Small intestine (tissue), 7 donors: Measurements from ENCODE around the gene PRKCA. TPM values are rescaled to one million over a fixed set of nuclear protein-coding genes. Genes with fewer than 3 reads are reported as not detected.
A peak's percentile ranks its signal among the peaks of the same experiment; 100 is the strongest.

Source experiments
- DNase-seq, 2 donors: peaks; one replicate each; pipeline versions ENCODE4 v3.0.0 to v3.0.0-alpha.2; 2013
- FAIRE-seq: peaks from 2 replicates; lab custom pipeline; 2012; peaks lifted over from hg19 to GRCh38; lab: Jason Lieb, UNC
- H3K27ac ChIP-seq, 3 donors: one replicate each; pipeline ENCODE4 v1.5.1; 2013; ENCODE audit warnings: low read length in 2 of 3, mild to moderate bottlenecking in 2 of 3, control low read depth in 1 of 3, inconsistent platforms in 1 of 3, low read depth in 1 of 3, moderate library complexity in 1 of 3
- H3K27me3 ChIP-seq, 3 donors: one replicate each; pipeline ENCODE4 v1.6.1; 2013; ENCODE audit warnings: low read length in 3 of 3, inconsistent platforms in 1 of 3; ENCODE audit not compliant: control insufficient read depth in 3 of 3, insufficient read depth in 3 of 3
- H3K36me3 ChIP-seq, 3 donors: one replicate each; pipeline ENCODE4 v1.6.1; 2013; ENCODE audit warnings: low read length in 3 of 3, inconsistent platforms in 1 of 3, low read depth in 1 of 3, mild to moderate bottlenecking in 1 of 3, moderate library complexity in 1 of 3; ENCODE audit not compliant: control insufficient read depth in 3 of 3, insufficient read depth in 2 of 3
- H3K4me1 ChIP-seq, 3 donors: one replicate each; pipeline ENCODE4 v1.6.1; 2013; ENCODE audit warnings: low read length in 2 of 3, inconsistent platforms in 1 of 3, low read depth in 1 of 3, mild to moderate bottlenecking in 1 of 3, moderate library complexity in 1 of 3; ENCODE audit not compliant: control insufficient read depth in 3 of 3, insufficient read depth in 2 of 3
- H3K4me3 ChIP-seq, 3 donors: one replicate each; pipeline ENCODE4 v1.5.1; 2013; ENCODE audit warnings: low read length in 3 of 3, control low read depth in 1 of 3, inconsistent platforms in 1 of 3, low read depth in 1 of 3, mild to moderate bottlenecking in 1 of 3, moderate library complexity in 1 of 3
- H3K9me3 ChIP-seq, 2 donors: one replicate each; pipeline ENCODE4 v1.6.1; 2013; ENCODE audit warnings: low read depth in 1 of 2, low read length in 1 of 2; ENCODE audit not compliant: control insufficient read depth in 2 of 2, insufficient read depth in 1 of 2
- WGBS, 3 donors: extraction: QIAGEN DNeasy Blood & Tissue Kit; methylation state at CpG; one replicate each; pipeline ENCODE4 v1.1.7; 2013; 5-methylcytosine and 5-hydroxymethylcytosine counted together
- polyA plus RNA-seq, 4 donors: library from polyadenylated mRNA; stranded (reverse) in 3 of 4; unstranded in 1 of 4; fragments of 200-250 nt in 3 of 4; fragments of 120-200 nt in 1 of 4; gene quantifications; one replicate each; pipeline versions ENCODE4 v1.2.1 to v1.2.3, GENCODE V29; 2013
- donor health status: healthy with polysubstance abuse.
- donor health status: control.
- donor health status: control.
- donor health status: Bipolar disorder and iron deficiency.
- donor health status: healthy.

PRKCA gene
- polyA plus RNA-seq, 4 donors, result 11.3 to 26.6 (median 22.9) TPM

- WGBS, 3 donors, result 89 to 94% (median 92%) methylated on average over 2 of the region's 2 CpGs
- peaks cover 0 to 4% (median 0%) of the 10 kb centered on the region in 3 donors for H3K4me1 ChIP-seq
- no peak overlapping the region for H3K27ac ChIP-seq
- no peaks in the 10 kb centered on the region for H3K36me3 ChIP-seq
- H3K4me3 ChIP-seq, result no peak overlapping the region
- DNase-seq (no peak), FAIRE-seq (no peak)
- H3K9me3 ChIP-seq, result no peaks in the 10 kb centered on the region
- no peaks in the 10 kb centered on the region for H3K27me3 ChIP-seq
Measured at GRCh38 chr17:66569572-66569971, 267.2 kb downstream of the PRKCA start.

- H3K27ac ChIP-seq, result no peak overlapping the region
- FAIRE-seq (no peak), DNase-seq (no peak)
- H3K9me3 ChIP-seq, result no peaks in the 10 kb centered on the region
- H3K27me3 ChIP-seq, result no peaks in the 10 kb centered on the region
- 76 to 86% (median 81%) methylated on average over 9 of the region's 9 CpGs for WGBS, 3 donors
- H3K36me3 ChIP-seq, result no peaks in the 10 kb centered on the region
- peaks cover 0 to 4% (median 0%) of the 10 kb centered on the region in 3 donors for H3K4me1 ChIP-seq
- no peak overlapping the region for H3K4me3 ChIP-seq
Measured at GRCh38 chr17:66570447-66571195, 268.2 kb downstream of the PRKCA start.

- WGBS, 3 donors, result 94 to 96% (median 96%) methylated on average over 8 of the region's 8 CpGs
- H3K27ac ChIP-seq, result no peak overlapping the region
- no peaks in the 10 kb centered on the region for H3K36me3 ChIP-seq
- no peaks in the 10 kb centered on the region for H3K27me3 ChIP-seq
- DNase-seq, result no peak
- H3K4me3 ChIP-seq, result no peak overlapping the region
- H3K9me3 ChIP-seq, result no peaks in the 10 kb centered on the region
- H3K4me1 ChIP-seq, result peaks cover 0 to 4% (median 0%) of the 10 kb centered on the region in 3 donors
- no peak for FAIRE-seq
Measured at GRCh38 chr17:66571745-66572144, 269.3 kb downstream of the PRKCA start.

- Histone ChIP-seq H3K4me1 (no peaks in the 10 kb centered on the region), H3K4me3 (no peak overlapping the region), H3K9me3 (no peaks in the 10 kb centered on the region), H3K27ac (no peak overlapping the region), H3K36me3 (peaks cover 0 to 3% (median 0%) of the 10 kb centered on the region in 3 donors), H3K27me3 (no peaks in the 10 kb centered on the region)
- DNase-seq (no peak), FAIRE-seq (no peak)
- WGBS, 3 donors, result 66 to 79% (median 76%) methylated on average over 4 of the region's 4 CpGs
Measured at GRCh38 chr17:66573078-66573477, 270.7 kb downstream of the PRKCA start.

- Histone ChIP-seq H3K4me1 (no peaks in the 10 kb centered on the region), H3K27me3 (no peaks in the 10 kb centered on the region), H3K9me3 (no peaks in the 10 kb centered on the region), H3K27ac (no peak overlapping the region), H3K36me3 (peaks cover 0 to 11% (median 0%) of the 10 kb centered on the region in 3 donors), H3K4me3 (no peak overlapping the region)
- no peak for DNase-seq
- WGBS, 3 donors, result 80 to 86% (median 84%) methylated on average over 4 of the region's 4 CpGs
- no peak for FAIRE-seq
Measured at GRCh38 chr17:66574123-66574522, 271.7 kb downstream of the PRKCA start.

GRCh38 chr17:66576473-66576872, 274.1 kb downstream of the PRKCA start:
- 78 to 88% (median 84%) methylated on average over 6 of the region's 6 CpGs for WGBS, 3 donors
- Histone ChIP-seq H3K27me3 (no peaks in the 10 kb centered on the region), H3K36me3 (peaks cover 0 to 14% (median 0%) of the 10 kb centered on the region in 3 donors), H3K9me3 (no peaks in the 10 kb centered on the region), H3K4me1 (no peaks in the 10 kb centered on the region), H3K4me3 (no peak overlapping the region), H3K27ac (no peak overlapping the region)
- FAIRE-seq (no peak), DNase-seq (no peak)

- H3K4me3 ChIP-seq, result no peak overlapping the region
- WGBS, 3 donors, result 86 to 98% (median 96%) methylated on average over 8 of the region's 8 CpGs
- H3K4me1 ChIP-seq, result no peaks in the 10 kb centered on the region
- H3K27me3 ChIP-seq, result no peaks in the 10 kb centered on the region
- peaks cover 0 to 14% (median 0%) of the 10 kb centered on the region in 3 donors for H3K36me3 ChIP-seq
- no peak overlapping the region for H3K27ac ChIP-seq
- peaks cover 0 to 3% of the 10 kb centered on the region in 2 donors for H3K9me3 ChIP-seq
- no peak for FAIRE-seq
- DNase-seq, result no peak
Measured at GRCh38 chr17:66577041-66577440, 274.6 kb downstream of the PRKCA start.

- no peak overlapping the region for H3K4me3 ChIP-seq
- WGBS, 3 donors, result 83 to 84% (median 84%) methylated on average over 22 of the region's 22 CpGs
- H3K9me3 ChIP-seq, result peaks cover 0 to 8% of the 10 kb centered on the region in 2 donors
- DNase-seq (no peak), FAIRE-seq (no peak)
- peak overlapping the region in 1 of 3 donors; percentile 26 for H3K27ac ChIP-seq
- H3K27me3 ChIP-seq, result no peaks in the 10 kb centered on the region
- peaks cover 0 to 14% (median 0%) of the 10 kb centered on the region in 3 donors for H3K36me3 ChIP-seq
- peaks cover 0 to 8% (median 0%) of the 10 kb centered on the region in 3 donors for H3K4me1 ChIP-seq
Measured at GRCh38 chr17:66578781-66579489, 276.5 kb downstream of the PRKCA start.
